NOMO-1 treated with DMSO at 0.1 percent for 48 hours (cell line): ENCODE results near the gene MPND.

Source experiments
- DNase-seq: peaks from one replicate; lab custom pipeline; 2025; ENCODE audit not compliant: unreplicated experiment; lab: John Stamatoyannopoulos, UW

The MPND gene

GRCh38 chr19:4376991-4377781, 33.8 kb downstream of the MPND start:
- DNase-seq = no peak

- no peak for DNase-seq
These were observed 35.5 kb downstream of the MPND start for GRCh38 chr19:4378886-4379285.

GRCh38 chr19:4379383-4380253, 36.3 kb downstream of the MPND start:
- no peak for DNase-seq

- no peak for DNase-seq
These were observed 36.9 kb downstream of the MPND start for GRCh38 chr19:4380254-4380727.

GRCh38 chr19:4385291-4386040, 42.1 kb downstream of the MPND start:
- no peak for DNase-seq

- no peak for DNase-seq
These were observed 42.9 kb downstream of the MPND start for GRCh38 chr19:4386041-4386782.

- no peak for DNase-seq
These were observed 45.1 kb downstream of the MPND start for GRCh38 chr19:4388337-4389063.

GRCh38 chr19:4389064-4389375, 45.7 kb downstream of the MPND start:
- DNase-seq = no peak

- DNase-seq = no peak
These were observed 46.2 kb downstream of the MPND start for GRCh38 chr19:4389511-4390016.

- no peak for DNase-seq
These were observed 46.7 kb downstream of the MPND start for GRCh38 chr19:4390017-4390566.

GRCh38 chr19:4390567-4391305, 47.4 kb downstream of the MPND start:
- no peak for DNase-seq

GRCh38 chr19:4391306-4391693, 47.9 kb downstream of the MPND start:
- no peak for DNase-seq

- no peak for DNase-seq
These were observed 48.5 kb downstream of the MPND start for GRCh38 chr19:4391701-4392483.

- no peak for DNase-seq
These were observed 50.7 kb downstream of the MPND start for GRCh38 chr19:4393947-4394590.

GRCh38 chr19:4396949-4397783, 53.8 kb downstream of the MPND start:
- DNase-seq = no peak

GRCh38 chr19:4399812-4400134, 56.4 kb downstream of the MPND start:
- DNase-seq = peak; percentile 31
